Sigmoid colon (tissue), 7 donors: ENCODE data around the gene BOC. TPM values are rescaled to one million over a fixed set of nuclear protein-coding genes. Genes with fewer than 3 reads are reported as not detected.
"Not testable (repeated sequence)": the region's sequence is repeated elsewhere in the genome, so short reads cannot be mapped to it uniquely, and the experiment has no call there.

Experiments
- DNase-seq: peaks from one replicate; pipeline ENCODE4 v3.0.0-alpha.2; 2019
- H3K27ac ChIP-seq, 4 donors: fragments of 200-600 bp; sonication (generic); one replicate each; pipeline ENCODE4 v1.5.1; 2016 to 2019; ENCODE audit warnings: mild to moderate bottlenecking in 1 of 4
- H3K27me3 ChIP-seq, 3 donors: fragments of 200-600 bp; sonication (generic); one replicate each; pipeline ENCODE4 v1.5.1; 2019; ENCODE audit warnings: mild to moderate bottlenecking in 1 of 3
- H3K36me3 ChIP-seq, 4 donors: fragments of 200-600 bp; sonication (generic); one replicate each; pipeline ENCODE4 v1.5.1; 2016 to 2019
- H3K4me1 ChIP-seq, 4 donors: fragments of 200-600 bp; sonication (generic); one replicate each; pipeline ENCODE4 v1.5.1; 2017 to 2019
- H3K4me3 ChIP-seq, 4 donors: fragments of 200-600 bp; sonication (generic); one replicate each; pipeline ENCODE4 v1.5.1; 2017 to 2019; ENCODE audit warnings: mild to moderate bottlenecking in 2 of 4, moderate library complexity in 1 of 4
- H3K9me3 ChIP-seq, 4 donors: fragments of 200-600 bp in 3 of 4; sonication (generic) in 3 of 4; one replicate each; pipeline versions ENCODE4 v1.5.1 to v1.6.1; 2013 to 2019
- CTCF ChIP-seq, 4 experiments: fragments of 450-650 bp in 3 of 4; fragments of 200-600 bp in 1 of 4; IDR thresholded peaks; one replicate each; pipeline ENCODE4 v1.5.1; 2016 to 2019; ENCODE audit warnings: antibody characterized with exemption in 4 of 4, mild to moderate bottlenecking in 3 of 4, moderate library complexity in 2 of 4
- EP300 ChIP-seq, 4 donors: sonication (generic); formaldehyde crosslinking; IDR thresholded peaks; one replicate each; pipeline ENCODE4 v1.6.1; 2017; ENCODE audit warnings: antibody characterized with exemption in 4 of 4
- POLR2A ChIP-seq, 2 donors: fragments of 450-650 bp; IDR thresholded peaks; one replicate each; pipeline ENCODE4 v1.6.1; 2016; ENCODE audit warnings: antibody characterized with exemption in 2 of 2, mild to moderate bottlenecking in 2 of 2, moderate library complexity in 2 of 2
- POLR2AphosphoS5 ChIP-seq, 4 donors: sonication (generic); formaldehyde crosslinking; IDR thresholded peaks; one replicate each; pipeline ENCODE4 v1.6.1; 2017; ENCODE audit warnings: antibody characterized with exemption in 4 of 4
- whole genome bisulfite sequencing, 2 donors: extraction: QIAGEN DNeasy Blood & Tissue Kit; methylation state at CpG; one replicate each; pipeline ENCODE4 v1.1.7; 2013; 5-methylcytosine and 5-hydroxymethylcytosine counted together
- intact Hi-C: fragments of 100-400 bp; cut with DNase I; formaldehyde crosslinking; loops from one replicate; pipeline ENCODE4 v1.15.1; 2023
- polyA plus RNA-seq, 3 donors: library from polyadenylated mRNA; stranded (reverse); fragments of 200-250 nt; gene quantifications; one replicate each; pipeline ENCODE4 v1.2.3, GENCODE V29; 2013
- total RNA-seq, 4 donors: library from RNA; depleted of rRNA; stranded (reverse); fragments of >200 nt; gene quantifications; one replicate each; pipeline ENCODE4 v1.1.0, GENCODE V29; 2016
- donor health status: healthy with polysubstance abuse.
- donor health status: Bipolar disorder and iron deficiency.
- donor health status: healthy.

BOC gene
- total and polyA plus RNA-seq, 7 donors, result 1.6 to 122 (median 80.3) TPM

- Histone ChIP-seq H3K9me3 (no peaks in the 10 kb centered on the region), H3K4me3 (no peak overlapping the region), H3K27me3 (no peaks in the 10 kb centered on the region), H3K36me3 (no peaks in the 10 kb centered on the region), H3K4me1 (peaks cover 0 to 45% (median 43%) of the 10 kb centered on the region in 4 donors), H3K27ac (peak overlapping the region; percentile 81 to 85 (median 82))
- 43 to 69% methylated on average over 1 of the region's 1 CpG for WGBS, 2 donors
- intact Hi-C loops, result no loop called here
- no peak for TF ChIP-seq EP300 (IDR thresholded peaks at IDR 0.05)
- DNase-seq, result no peak
These were observed 45.0 kb upstream of the BOC start for GRCh38 chr3:113166357-113166718.

GRCh38 chr3:113166719-113167492 is 44.5 kb upstream of the BOC start:
- peak in 1 of 4 donors; percentile 10 for TF ChIP-seq POLR2AphosphoS5 (IDR thresholded peaks at IDR 0.05)
- TF ChIP-seq CTCF (IDR thresholded peaks at IDR 0.05), result no peak
- Histone ChIP-seq H3K4me1 (peaks cover 0 to 45% (median 43%) of the 10 kb centered on the region in 4 donors), H3K9me3 (no peaks in the 10 kb centered on the region), H3K36me3 (no peaks in the 10 kb centered on the region), H3K27ac (peak overlapping the region; percentile 81 to 85 (median 82)), H3K27me3 (no peaks in the 10 kb centered on the region), H3K4me3 (no peak overlapping the region)
- WGBS, 2 donors, result 15 to 47% methylated on average over 12 of the region's 12 CpGs
- intact Hi-C loops, result no loop called here
- DNase-seq, result peak; percentile 72

- Histone ChIP-seq H3K9me3 (no peaks in the 10 kb centered on the region), H3K27me3 (no peaks in the 10 kb centered on the region), H3K36me3 (no peaks in the 10 kb centered on the region), H3K4me1 (peaks cover 0 to 45% (median 43%) of the 10 kb centered on the region in 4 donors), H3K4me3 (no peak overlapping the region), H3K27ac (peak overlapping the region; percentile 81 to 85 (median 82))
- intact Hi-C loops, result no loop called here
- TF ChIP-seq POLR2A (IDR thresholded peaks at IDR 0.05) (no peak), EP300 (IDR thresholded peaks at IDR 0.05) (no peak), POLR2AphosphoS5 (IDR thresholded peaks at IDR 0.05) (peak in 1 of 4 donors; percentile 13)
- DNase-seq, result peak; percentile 77
- 79 to 85% methylated on average over 7 of the region's 7 CpGs for WGBS, 2 donors
These were observed 43.2 kb upstream of the BOC start for GRCh38 chr3:113167825-113168801.

GRCh38 chr3:113169891-113170452 is 41.4 kb upstream of the BOC start:
- Histone ChIP-seq H3K27me3 (no peaks in the 10 kb centered on the region), H3K4me1 (peaks cover 0 to 45% (median 43%) of the 10 kb centered on the region in 4 donors)

GRCh38 chr3:113170771-113171170 is 40.6 kb upstream of the BOC start:
- intact Hi-C loops, result no loop called here
- H3K4me3 ChIP-seq, result no peak overlapping the region
- H3K4me1 ChIP-seq, result peaks cover 0 to 45% (median 43%) of the 10 kb centered on the region in 4 donors
- TF ChIP-seq EP300 (IDR thresholded peaks at IDR 0.05) (no peak), POLR2AphosphoS5 (IDR thresholded peaks at IDR 0.05) (no peak), POLR2A (IDR thresholded peaks at IDR 0.05) (no peak), CTCF (IDR thresholded peaks at IDR 0.05) (no peak)
- no peaks in the 10 kb centered on the region for H3K9me3 ChIP-seq
- H3K27me3 ChIP-seq, result no peaks in the 10 kb centered on the region
- no peak overlapping the region for H3K27ac ChIP-seq
- H3K36me3 ChIP-seq, result no peaks in the 10 kb centered on the region
- DNase-seq, result no peak
- WGBS, 2 donors, result 94 to 96% methylated on average over 7 of the region's 7 CpGs

More at GRCh38 chr3:113169891-113170452, 41.4 kb upstream of the BOC start:
- H3K9me3 ChIP-seq, result no peaks in the 10 kb centered on the region
- H3K36me3 ChIP-seq, result no peaks in the 10 kb centered on the region
- H3K27ac ChIP-seq, result peak overlapping the region; percentile 10 to 83 (median 54)
- WGBS, 2 donors, result 81 to 85% methylated on average over 6 of the region's 6 CpGs
- H3K4me3 ChIP-seq, result no peak overlapping the region
- TF ChIP-seq POLR2AphosphoS5 (IDR thresholded peaks at IDR 0.05), result no peak
- TF ChIP-seq CTCF (IDR thresholded peaks at IDR 0.05), result peak in 2 of 4 experiments; percentile 12 to 23
- intact Hi-C loops, result no loop called here
- DNase-seq, result no peak

GRCh38 chr3:113171675-113172300 is 39.6 kb upstream of the BOC start:
- WGBS, 2 donors, result 75 to 89% methylated on average over 5 of the region's 5 CpGs
- peaks cover 0 to 37% (median 35%) of the 10 kb centered on the region in 4 donors for H3K4me1 ChIP-seq
- H3K27me3 ChIP-seq, H3K4me3 ChIP-seq, H3K9me3 ChIP-seq, H3K27ac ChIP-seq, H3K36me3 ChIP-seq, DNase-seq, intact Hi-C loops: not testable (repeated sequence)
